Measurements from ENCODE around the gene HLA-DQB2. TPM values are rescaled to one million over a fixed set of nuclear protein-coding genes. Genes with fewer than 3 reads are reported as not detected.

Gene HLA-DQB2
- not detected in 5 replicates for total RNA-seq (2022; extraction: Qiagen RNA extraction)

DNA sequence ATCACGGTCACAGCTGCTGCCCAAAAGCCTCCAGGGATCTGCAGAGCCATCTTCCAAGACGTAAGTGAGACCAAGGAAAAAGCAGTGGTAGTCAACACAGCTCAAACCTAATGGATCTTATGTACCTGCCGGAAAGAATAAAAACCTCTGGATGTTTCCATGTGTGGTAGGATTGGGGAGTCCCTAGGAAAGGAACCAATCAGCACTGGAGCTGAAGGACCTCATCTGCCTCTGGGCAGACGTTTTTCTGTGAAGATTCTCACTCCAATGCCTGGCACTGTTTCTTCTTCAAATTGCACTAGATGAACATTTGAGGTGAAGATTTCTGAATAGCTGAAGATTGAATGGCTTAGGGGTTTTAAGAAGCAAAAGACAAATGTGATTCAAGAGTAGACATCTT is at the start of gene HLA-DQB2:
Gene HLA-DQB2, minus strand, starts transcription at position 112 of the 400 bp plus-strand sequence. Its CDS starts 62 bp downstream, at position 50.

DNA sequence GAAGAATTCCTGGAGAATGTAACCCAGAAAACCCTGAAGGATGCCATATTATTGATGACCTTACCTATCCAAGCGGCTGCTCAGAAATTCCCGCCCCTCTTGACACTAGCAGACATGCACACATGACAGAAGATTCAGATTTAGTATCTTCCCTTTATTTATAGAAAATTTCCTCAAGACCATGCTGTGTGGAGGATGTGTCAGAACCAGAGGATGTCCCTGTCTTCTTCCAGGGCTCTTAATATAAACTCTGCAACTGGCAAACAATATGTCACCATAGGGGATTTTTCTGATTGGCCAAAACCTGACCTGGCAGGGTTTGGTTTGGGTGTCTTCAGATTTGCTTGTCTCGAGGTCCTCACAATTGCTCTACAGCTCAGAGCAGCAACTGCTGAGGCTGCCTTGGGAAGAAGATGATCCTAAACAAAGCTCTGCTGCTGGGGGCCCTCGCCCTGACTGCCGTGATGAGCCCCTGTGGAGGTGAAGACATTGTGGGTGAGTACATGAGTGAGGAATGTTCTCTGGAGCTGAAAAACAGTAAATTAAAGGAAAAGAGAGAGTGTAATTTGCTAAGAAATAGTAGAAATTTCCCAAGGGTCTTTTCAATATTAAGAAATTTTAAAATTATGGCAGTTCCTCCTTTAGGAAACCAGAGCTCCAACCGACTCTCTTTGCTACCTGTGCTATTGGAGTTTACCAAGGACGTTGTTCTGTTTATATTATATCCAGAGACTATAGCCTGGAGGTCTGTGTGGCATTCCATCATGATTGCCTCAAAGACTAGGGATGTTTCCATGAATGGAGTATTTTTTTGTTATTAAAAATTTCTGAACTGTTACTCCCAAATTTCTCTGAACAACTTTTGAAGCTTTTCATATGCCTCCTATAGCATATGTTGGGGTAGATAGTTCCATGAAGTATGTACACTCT is 22.0 kb downstream of the HLA-DQB2 start, which contains the start of gene HLA-DQA2:
Gene HLA-DQA2, plus strand, starts transcription at position 361 of the 930 bp plus-strand sequence. Its CDS starts 53 bp downstream, at position 414.

Other genes with a start within 250 kb of the HLA-DQB2 start
- gene HLA-DRB5, start 233.2 kb downstream of the HLA-DQB2 start, total RNA-seq (2022; extraction: Qiagen RNA extraction) = not detected in 5 replicates
- gene HLA-DRB1, start 173.7 kb downstream of the HLA-DQB2 start, total RNA-seq (2022; extraction: Qiagen RNA extraction) = not detected in 5 replicates
- gene HLA-DQA1, start 126.1 kb downstream of the HLA-DQB2 start, total RNA-seq (2022; extraction: Qiagen RNA extraction) = not detected in 5 replicates
- not detected in 5 replicates for gene HLA-DQB1, start 96.9 kb downstream of the HLA-DQB2 start, total RNA-seq (2022; extraction: Qiagen RNA extraction)
- gene HLA-DQA2, start 22.1 kb downstream of the HLA-DQB2 start, total RNA-seq (2022; extraction: Qiagen RNA extraction) = not detected in 5 replicates
- 0.12 to 0.35 TPM (median 0.18 TPM) in 5 replicates for gene HLA-DOB, start 53.5 kb upstream of the HLA-DQB2 start, total RNA-seq (2022; extraction: Qiagen RNA extraction)
- gene TAP2, start 75.2 kb upstream of the HLA-DQB2 start, total RNA-seq (2022; extraction: Qiagen RNA extraction) = 10.6 to 24.0 TPM (median 19.8 TPM) in 5 replicates
- gene PSMB8, start 80.5 kb upstream of the HLA-DQB2 start, total RNA-seq (2022; extraction: Qiagen RNA extraction) = 20.3 to 22.9 TPM (median 21.4 TPM) in 5 replicates
- 33.2 to 38.3 TPM (median 34.9 TPM) in 5 replicates for gene TAP1, start 90.2 kb upstream of the HLA-DQB2 start, total RNA-seq (2022; extraction: Qiagen RNA extraction)
- 15.7 to 25.5 TPM (median 18.9 TPM) in 5 replicates for gene PSMB9, start 90.7 kb upstream of the HLA-DQB2 start, total RNA-seq (2022; extraction: Qiagen RNA extraction)
- gene HLA-DMB, start 177.5 kb upstream of the HLA-DQB2 start, total RNA-seq (2022; extraction: Qiagen RNA extraction) = 1.5 to 2.5 TPM (median 1.6 TPM) in 5 replicates
- 2.4 to 3.6 TPM (median 2.7 TPM) in 5 replicates for gene HLA-DMA, start 189.6 kb upstream of the HLA-DQB2 start, total RNA-seq (2022; extraction: Qiagen RNA extraction)
- gene BRD2, start 205.1 kb upstream of the HLA-DQB2 start, total RNA-seq (2022; extraction: Qiagen RNA extraction) = 121 to 148 TPM (median 126 TPM) in 5 replicates
- 0.14 TPM in 1 of 5 replicates, not detected in the others for gene HLA-DOA, start 246.1 kb upstream of the HLA-DQB2 start, total RNA-seq (2022; extraction: Qiagen RNA extraction)

Measured in A549 treated with CORT108297 at 1 μM for 4 hours (cell line).